T-helper 2 cell treated with Interferon-gamma antibody and Interleukin-4, amounts not matched to agents 5 μg/mL and 100 μg/mL, for 36 hours (primary cell): ENCODE results near the gene FLACC1.
"Not testable (repeated sequence)": the region's sequence is repeated elsewhere in the genome, so short reads cannot be mapped to it uniquely, and the experiment has no call there.

Source experiments
- DNase-seq: peaks from one replicate; pipeline ENCODE4 v3.0.0; 2021; ENCODE audit warnings: low spot score
- H3K27ac Mint-ChIP-seq: one replicate; pipeline ENCODE4 v1.8.0; 2021; ENCODE audit warnings: mild to moderate bottlenecking, mixed read lengths
- H3K27me3 Mint-ChIP-seq: one replicate; pipeline ENCODE4 v1.8.0; 2021; ENCODE audit warnings: low read depth, mixed read lengths
- H3K36me3 Mint-ChIP-seq: one replicate; pipeline ENCODE4 v1.8.0; 2021; ENCODE audit warnings: low read depth, mixed read lengths
- H3K4me1 Mint-ChIP-seq: one replicate; pipeline ENCODE4 v1.8.0; 2021; ENCODE audit warnings: low read depth, mixed read lengths
- H3K4me3 Mint-ChIP-seq: one replicate; pipeline ENCODE4 v1.8.0; 2022; ENCODE audit warnings: mild to moderate bottlenecking, moderate library complexity, mixed read lengths
- H3K9me3 Mint-ChIP-seq: one replicate; pipeline ENCODE4 v1.8.0; 2021; ENCODE audit warnings: mixed read lengths

The FLACC1 gene

DNA sequence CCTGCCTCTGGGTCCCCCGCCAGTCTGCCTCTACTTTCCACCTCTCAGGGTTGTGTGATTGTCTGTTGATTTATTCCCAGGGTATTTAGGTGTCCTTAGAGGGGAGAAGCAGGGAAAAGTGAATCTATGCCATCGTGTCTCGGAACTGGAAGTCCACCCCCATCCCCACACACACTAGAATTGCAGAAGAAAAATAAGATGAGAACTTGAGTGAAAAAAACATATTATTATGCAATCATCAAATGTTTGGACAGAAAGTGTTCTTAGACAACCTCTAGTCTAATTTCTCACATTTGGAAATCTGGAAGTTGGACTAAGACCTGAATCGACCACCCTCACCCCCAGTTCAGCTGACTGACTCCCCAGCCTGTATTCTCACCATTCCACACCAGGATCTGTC, 110.9 kb downstream of the FLACC1 start:
- H3K9me3 Mint-ChIP-seq, result peaks cover 24% of the 10 kb centered on the region

DNA sequence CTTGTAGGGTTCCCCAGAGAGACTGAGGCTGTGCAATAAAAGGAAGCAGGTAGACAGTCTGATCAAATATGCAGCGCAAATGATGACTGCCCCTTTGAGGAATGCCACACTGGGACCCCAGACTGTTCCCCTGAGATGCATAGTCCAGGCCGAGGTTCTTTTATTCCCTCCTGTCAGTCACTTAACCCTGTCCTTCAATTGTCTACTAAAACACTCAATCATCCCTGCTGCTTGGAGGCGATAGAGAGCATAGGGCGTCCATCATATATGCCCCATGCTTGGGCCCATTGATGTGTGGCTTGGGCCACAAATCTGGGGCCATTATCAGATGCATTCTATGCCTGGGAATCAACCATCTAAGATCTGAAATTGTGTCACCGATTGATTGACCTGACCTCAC, 112.3 kb downstream of the FLACC1 start:
- peaks cover 42% of the 10 kb centered on the region for H3K4me1 Mint-ChIP-seq
- H3K27me3 Mint-ChIP-seq, result no peaks in the 10 kb centered on the region
- no peak for DNase-seq
- peaks cover 19% of the 10 kb centered on the region for H3K9me3 Mint-ChIP-seq
- H3K4me3 Mint-ChIP-seq, result no peak overlapping the region
- peak overlapping the region; percentile 43 for H3K27ac Mint-ChIP-seq
- H3K36me3 Mint-ChIP-seq, result peaks cover 64% of the 10 kb centered on the region

More for the DNA sequence above, 110.9 kb downstream of the FLACC1 start:
- peaks cover 47% of the 10 kb centered on the region for H3K4me1 Mint-ChIP-seq
- no peak overlapping the region for H3K4me3 Mint-ChIP-seq
- H3K27ac Mint-ChIP-seq, result peak overlapping the region; percentile 31
- peaks cover 62% of the 10 kb centered on the region for H3K36me3 Mint-ChIP-seq
- no peaks in the 10 kb centered on the region for H3K27me3 Mint-ChIP-seq
- DNase-seq, result no peak

DNA sequence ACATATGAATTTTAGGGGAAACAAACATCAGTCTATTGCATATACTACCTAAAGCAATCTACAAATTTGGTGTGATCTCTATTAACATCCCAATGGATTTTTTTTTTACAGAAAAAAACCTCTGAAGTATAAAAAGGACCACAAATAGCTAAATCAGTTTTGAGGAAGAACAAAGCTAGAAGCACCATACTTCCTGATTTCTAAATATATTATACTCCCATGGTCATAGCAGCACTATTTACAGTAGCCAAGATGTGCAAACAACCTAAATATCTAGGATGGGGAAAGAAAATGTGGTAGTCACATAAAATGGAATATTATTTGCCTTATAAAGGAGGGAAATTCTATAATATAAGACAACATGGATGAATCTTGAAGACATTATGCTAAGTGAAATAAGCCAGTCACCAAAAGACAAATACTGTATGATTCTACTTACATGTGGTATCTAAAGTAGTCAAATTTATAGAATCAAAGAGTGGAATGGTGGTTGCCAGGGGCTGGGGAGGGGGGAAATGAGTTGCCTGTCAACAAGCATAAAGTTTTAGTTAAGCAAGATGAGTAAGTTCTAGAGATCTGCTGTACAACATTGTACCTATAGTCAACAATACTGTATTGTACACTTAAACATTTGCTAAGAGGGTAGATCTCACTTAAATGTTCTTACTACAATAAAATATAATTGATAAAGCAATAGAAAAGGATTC, 114.4 kb downstream of the FLACC1 start:
- Mint-ChIP-seq H3K4me3 (no peak overlapping the region), H3K27me3 (no peaks in the 10 kb centered on the region), H3K4me1 (peaks cover 37% of the 10 kb centered on the region), H3K36me3 (peaks cover 57% of the 10 kb centered on the region), H3K27ac (no peak overlapping the region), H3K9me3 (peaks cover 13% of the 10 kb centered on the region)
- DNase-seq, result no peak

DNA sequence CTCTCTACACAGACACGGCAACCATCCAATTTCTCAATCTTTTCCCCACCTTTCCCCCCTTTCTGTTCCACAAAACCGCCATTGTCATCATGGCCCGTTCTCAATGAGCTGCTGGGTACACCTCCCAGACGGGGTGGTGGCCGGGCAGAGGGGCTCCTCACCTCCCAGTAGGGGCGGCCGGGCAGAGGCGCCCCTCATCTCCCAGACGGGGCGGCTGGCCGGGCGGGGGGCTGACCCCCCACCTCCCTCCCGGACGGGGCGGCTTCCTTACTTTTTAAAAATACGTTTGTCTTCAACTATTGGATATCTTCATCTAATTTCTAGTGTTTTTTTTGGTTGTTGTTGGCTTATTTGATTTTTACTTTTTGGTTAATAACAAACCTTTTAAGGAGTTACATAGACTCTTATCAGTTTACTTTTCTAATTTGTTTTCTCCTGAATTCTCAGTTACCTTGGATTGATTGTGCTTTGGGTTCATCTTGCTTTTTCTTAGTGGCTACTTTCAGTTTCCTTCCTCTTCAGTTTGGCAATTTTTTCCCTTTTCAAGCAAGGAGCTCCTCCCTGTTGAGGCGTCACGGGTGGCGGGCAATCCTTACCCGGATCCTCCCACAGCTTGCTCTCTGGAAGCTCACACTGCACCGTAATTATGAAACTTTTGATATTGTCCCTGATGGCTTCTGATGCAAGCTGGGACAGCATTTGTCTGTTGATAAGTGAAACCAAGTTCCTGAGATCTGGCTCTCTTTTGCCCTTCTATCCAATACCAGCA, 117.8 kb downstream of the FLACC1 start:
- Mint-ChIP-seq H3K4me3 (peak overlapping the region; percentile 48), H3K36me3 (peaks cover 54% of the 10 kb centered on the region), H3K9me3 (peaks cover 13% of the 10 kb centered on the region), H3K27ac (peak overlapping the region; percentile 80), H3K4me1 (peaks cover 45% of the 10 kb centered on the region)
- not testable (repeated sequence) for DNase-seq, H3K27me3 Mint-ChIP-seq
